Ovary (tissue), 9 donors: ENCODE measurements around the gene MUC2. TPM values are rescaled to one million over a fixed set of nuclear protein-coding genes. Genes with fewer than 3 reads are reported as not detected.

Experiments
- DNase-seq, 5 donors: peaks; one replicate each; pipeline ENCODE4 v3.0.0-alpha.2; 2019 to 2020
- H3K27ac ChIP-seq, 2 donors: fragments of 200-600 bp; one replicate each; pipeline versions ENCODE4 v1.5.1 to v1.8.0; 2019 to 2022
- H3K27me3 ChIP-seq: fragments of 200-600 bp; one replicate; pipeline ENCODE4 v1.8.0; 2022
- H3K36me3 ChIP-seq: fragments of 200-600 bp; sonication (generic); one replicate; pipeline ENCODE4 v1.5.1; 2019
- H3K4me1 ChIP-seq: one replicate; pipeline ENCODE4 v1.8.1; 2013; ENCODE audit warnings: mild to moderate bottlenecking, moderate library complexity; ENCODE audit not compliant: insufficient read depth
- H3K4me3 ChIP-seq: fragments of 200-600 bp; sonication (generic); one replicate; pipeline ENCODE4 v1.5.1; 2017
- H3K9me3 ChIP-seq, 2 donors: fragments of 200-600 bp in 1 of 2; sonication (generic) in 1 of 2; one replicate each; pipeline versions ENCODE4 v1.5.1 to v1.8.1; 2013 to 2019; ENCODE audit warnings: mild to moderate bottlenecking in 1 of 2, moderate library complexity in 1 of 2
- CTCF ChIP-seq, 3 donors: fragments of 450-650 bp in 2 of 3; fragments of 200-600 bp in 1 of 3; IDR thresholded peaks; one replicate each; pipeline versions ENCODE4 v1.5.1 to v1.8.0; 2016 to 2022; ENCODE audit warnings: antibody characterized with exemption in 3 of 3, mild to moderate bottlenecking in 1 of 3
- EP300 ChIP-seq: sonication (generic); formaldehyde crosslinking; IDR thresholded peaks from one replicate; pipeline ENCODE4 v1.6.1; 2017; ENCODE audit warnings: antibody characterized with exemption
- POLR2A ChIP-seq: fragments of 450-650 bp; IDR thresholded peaks from one replicate; pipeline ENCODE4 v1.6.1; 2017; ENCODE audit warnings: antibody characterized with exemption, mild to moderate bottlenecking, moderate library complexity
- WGBS, 3 donors: extraction: QIAGEN DNeasy Blood & Tissue Kit in 1 of 3; methylation state at CpG; one replicate each; pipeline versions ENCODE4 v1.1.5 to v1.1.7; 2013 to 2017; 5-methylcytosine and 5-hydroxymethylcytosine counted together
- intact Hi-C, 4 donors: fragments of 100-400 bp; cut with DNase I; formaldehyde crosslinking; loops; one replicate each; pipeline versions ENCODE4 v1.11.0 to v1.15.1; 2022 to 2023
- polyA plus RNA-seq, 2 donors: library from polyadenylated mRNA; stranded (reverse); fragments of 200-250 nt in 1 of 2; fragments of 350-450 nt in 1 of 2; fragmentation: Illumina TruSeq in 1 of 2; extraction: RNeasy Lipid Tissue Mini Kit (QIAGEN cat#74804) in 1 of 2; gene quantifications; one replicate each; pipeline ENCODE4 v1.2.3, GENCODE V29; 2013 to 2014
- total RNA-seq, 7 donors: library from RNA; depleted of rRNA in 2 of 7; stranded (reverse); fragments of >200 nt in 2 of 7; fragmentation: NEBNext Ultra II Directional in 3 of 7; extraction: Animal tissue kit (Norgen Biotek cat#: 25700) in 3 of 7; gene quantifications; one replicate each; pipeline versions ENCODE4 v1.1.0 to v1.2.4, GENCODE V29; 2016 to 2023
- donor health status: DM: no; HTN: no; CAD: no; lungs with moderate emphysema.
- donor health status: DM: no; HTN: no; CAD: no.
- donor health status: Bipolar disorder and iron deficiency.
- donor health status: DM: yes; HTN: yes; CAD: no.
- donor health status: DM: no; HTN: no; CAD: no.
- donor health status: DM: yes; HTN: yes; CAD: no.

MUC2 gene
- total and polyA plus RNA-seq, 9 donors, result 0.02 to 3.3 (median 0.10) TPM; not detected in 4

GRCh38 chr11:1109101-1109917 is 34.6 kb downstream of the MUC2 start:
- DNase-seq, result no peak
- Histone ChIP-seq H3K36me3 (no peaks in the 10 kb centered on the region), H3K27ac (no peak overlapping the region), H3K27me3 (no peaks in the 10 kb centered on the region), H3K9me3 (no peaks in the 10 kb centered on the region), H3K4me3 (no peak overlapping the region), H3K4me1 (no peaks in the 10 kb centered on the region)
- intact Hi-C loops, result no loop called here
- TF ChIP-seq CTCF (IDR thresholded peaks at IDR 0.05), result no peak
- no peak for TF ChIP-seq EP300
- TF ChIP-seq POLR2A, result no peak
- WGBS, 3 donors, result 75 to 81% (median 80%) methylated on average over 26 to 28 of the region's 28 CpGs

- Histone ChIP-seq H3K4me3 (no peak overlapping the region), H3K4me1 (no peaks in the 10 kb centered on the region), H3K9me3 (no peaks in the 10 kb centered on the region), H3K27me3 (no peaks in the 10 kb centered on the region), H3K36me3 (no peaks in the 10 kb centered on the region), H3K27ac (no peak overlapping the region)
- TF ChIP-seq POLR2A (no peak), CTCF (IDR thresholded peaks at IDR 0.05) (no peak), EP300 (no peak)
- DNase-seq, result no peak
- intact Hi-C loops, result no loop called here
- 65 to 66% (median 66%) methylated on average over 33 to 39 of the region's 39 CpGs for WGBS, 3 donors
Observed at GRCh38 chr11:1109918-1110705, 35.4 kb downstream of the MUC2 start.

GRCh38 chr11:1111545-1112212 is 37.0 kb downstream of the MUC2 start:
- Histone ChIP-seq H3K36me3 (no peaks in the 10 kb centered on the region), H3K27ac (no peak overlapping the region), H3K4me3 (no peak overlapping the region), H3K4me1 (no peaks in the 10 kb centered on the region), H3K9me3 (no peaks in the 10 kb centered on the region), H3K27me3 (no peaks in the 10 kb centered on the region)
- DNase-seq, result no peak
- TF ChIP-seq POLR2A (no peak), EP300 (no peak), CTCF (IDR thresholded peaks at IDR 0.05) (no peak)
- 73 to 76% (median 76%) methylated on average over 10 of the region's 10 CpGs for WGBS, 3 donors
- intact Hi-C loops, result no loop called here

GRCh38 chr11:1112351-1113191 is 37.9 kb downstream of the MUC2 start:
- WGBS, 3 donors, result 88 to 91% (median 90%) methylated on average over 14 of the region's 14 CpGs

More at GRCh38 chr11:1112351-1113191, 37.9 kb downstream of the MUC2 start:
- no peaks in the 10 kb centered on the region for H3K36me3 ChIP-seq
- DNase-seq, result no peak
- H3K27me3 ChIP-seq, result no peaks in the 10 kb centered on the region
- no peaks in the 10 kb centered on the region for H3K4me1 ChIP-seq
- no peak overlapping the region for H3K27ac ChIP-seq
- TF ChIP-seq POLR2A (no peak), EP300 (no peak), CTCF (IDR thresholded peaks at IDR 0.05) (no peak)
- intact Hi-C loops, result no loop called here
- no peaks in the 10 kb centered on the region for H3K9me3 ChIP-seq
- H3K4me3 ChIP-seq, result no peak overlapping the region
